IPS-20b (cell line): ENCODE measurements around the gene SLC16A13.
"Not testable (repeated sequence)": the region's sequence is repeated elsewhere in the genome, so short reads cannot be mapped to it uniquely, and the experiment has no call there.

ENCODE experiments used
- H3K27ac ChIP-seq: one replicate; pipeline ENCODE4 v1.5.1; 2013; ENCODE audit warnings: low read length
- H3K27me3 ChIP-seq: 2 replicates; pipeline ENCODE4 v1.6.1; 2013; ENCODE audit warnings: mild to moderate bottlenecking, low read length, inconsistent platforms; ENCODE audit not compliant: insufficient read depth
- H3K36me3 ChIP-seq: 2 replicates; pipeline ENCODE4 v1.6.1; 2013; ENCODE audit warnings: low read depth, mild to moderate bottlenecking, inconsistent platforms, low read length, moderate library complexity; ENCODE audit not compliant: insufficient read depth
- H3K4me1 ChIP-seq: 2 replicates; pipeline ENCODE4 v1.6.1; 2013; ENCODE audit warnings: mild to moderate bottlenecking, control low read depth, inconsistent platforms, low read length, moderate library complexity; ENCODE audit not compliant: insufficient read depth
- H3K4me3 ChIP-seq: 2 replicates; pipeline ENCODE4 v1.5.1; 2013; ENCODE audit warnings: mild to moderate bottlenecking, low read length, inconsistent platforms
- H3K9ac ChIP-seq: 2 replicates; pipeline ENCODE4 v1.6.1; 2013; ENCODE audit warnings: low read depth, mild to moderate bottlenecking, inconsistent platforms, low read length, moderate library complexity
- H3K9me3 ChIP-seq: 2 replicates; pipeline ENCODE4 v1.6.1; 2013; ENCODE audit warnings: mild to moderate bottlenecking, low read depth, low read length, inconsistent platforms; ENCODE audit not compliant: insufficient read depth

SLC16A13 gene

GRCh38 chr17:7077911-7078546, 42.2 kb downstream of the SLC16A13 start:
- Histone ChIP-seq H3K27ac (no peak overlapping the region), H3K36me3 (no peaks in the 10 kb centered on the region)

GRCh38 chr17:7078711-7079110, 42.9 kb downstream of the SLC16A13 start:
- Histone ChIP-seq H3K9me3 (no peaks in the 10 kb centered on the region), H3K9ac (no peak overlapping the region), H3K27me3 (no peaks in the 10 kb centered on the region), H3K4me3 (no peak overlapping the region), H3K4me1 (no peaks in the 10 kb centered on the region), H3K27ac (no peak overlapping the region), H3K36me3 (no peaks in the 10 kb centered on the region)

More at GRCh38 chr17:7077911-7078546, 42.2 kb downstream of the SLC16A13 start:
- H3K4me3 ChIP-seq, result no peak overlapping the region
- H3K27me3 ChIP-seq, result no peaks in the 10 kb centered on the region
- no peak overlapping the region for H3K9ac ChIP-seq
- no peaks in the 10 kb centered on the region for H3K9me3 ChIP-seq
- no peaks in the 10 kb centered on the region for H3K4me1 ChIP-seq

GRCh38 chr17:7079581-7080455, 44.0 kb downstream of the SLC16A13 start, which contains the start of gene CLEC10A:
Gene CLEC10A (minus strand): TSS chr17:7080251. CDS start chr17:7078812, 1,439 bp downstream.
- no peak within 1 kb of the TSS for H3K4me3 ChIP-seq
- no peaks in the 10 kb centered on the region for H3K9me3 ChIP-seq
- no peaks in the 10 kb centered on the region for H3K36me3 ChIP-seq
- H3K27me3 ChIP-seq, result no peaks in the 10 kb centered on the region
- H3K4me1 ChIP-seq, result no peaks in the 10 kb centered on the region
- H3K27ac ChIP-seq, result no peak within 1 kb of the TSS
- no peak within 1 kb of the TSS for H3K9ac ChIP-seq

- no peaks in the 10 kb centered on the region for H3K9me3 ChIP-seq
- no peaks in the 10 kb centered on the region for H3K27me3 ChIP-seq
- H3K4me1 ChIP-seq, result no peaks in the 10 kb centered on the region
- no peak overlapping the region for H3K9ac ChIP-seq
- H3K27ac ChIP-seq, result no peak overlapping the region
- no peaks in the 10 kb centered on the region for H3K36me3 ChIP-seq
- H3K4me3 ChIP-seq, result no peak overlapping the region
Observed at GRCh38 chr17:7080456-7081041, 44.7 kb downstream of the SLC16A13 start.

GRCh38 chr17:7081341-7082062, 45.7 kb downstream of the SLC16A13 start:
- Histone ChIP-seq H3K4me3 (no peak overlapping the region), H3K4me1 (no peaks in the 10 kb centered on the region)

GRCh38 chr17:7083592-7083991, 47.8 kb downstream of the SLC16A13 start:
- Histone ChIP-seq H3K27me3 (no peaks in the 10 kb centered on the region), H3K36me3 (no peaks in the 10 kb centered on the region), H3K9ac (no peak overlapping the region), H3K27ac (no peak overlapping the region), H3K4me3 (no peak overlapping the region), H3K4me1 (no peaks in the 10 kb centered on the region), H3K9me3 (no peaks in the 10 kb centered on the region)

More at GRCh38 chr17:7081341-7082062, 45.7 kb downstream of the SLC16A13 start:
- H3K36me3 ChIP-seq, result no peaks in the 10 kb centered on the region
- H3K9ac ChIP-seq, result no peak overlapping the region
- H3K9me3 ChIP-seq, result no peaks in the 10 kb centered on the region
- H3K27me3 ChIP-seq, result no peaks in the 10 kb centered on the region
- no peak overlapping the region for H3K27ac ChIP-seq

- Histone ChIP-seq H3K36me3 (no peaks in the 10 kb centered on the region), H3K27ac (no peak overlapping the region), H3K4me3 (no peak overlapping the region), H3K4me1 (no peaks in the 10 kb centered on the region), H3K9me3 (no peaks in the 10 kb centered on the region), H3K27me3 (no peaks in the 10 kb centered on the region), H3K9ac (no peak overlapping the region)
Observed at GRCh38 chr17:7084088-7084487, 48.3 kb downstream of the SLC16A13 start.

- not testable (repeated sequence) for H3K9ac ChIP-seq, H3K27me3 ChIP-seq, H3K4me1 ChIP-seq, H3K36me3 ChIP-seq, H3K27ac ChIP-seq, H3K4me3 ChIP-seq, H3K9me3 ChIP-seq
Observed at GRCh38 chr17:7088442-7088841, 52.6 kb downstream of the SLC16A13 start.

- H3K27ac ChIP-seq, H3K9ac ChIP-seq, H3K27me3 ChIP-seq, H3K36me3 ChIP-seq, H3K4me1 ChIP-seq, H3K9me3 ChIP-seq, H3K4me3 ChIP-seq: not testable (repeated sequence)
Observed at GRCh38 chr17:7089570-7089969, 53.8 kb downstream of the SLC16A13 start.
